SK-N-SH treated with all-trans-retinoic acid at 6 μM for 48 hours (cell line): ENCODE measurements around the gene NHLH2.

ENCODE experiments used
- ARNTL ChIP-seq: fragments of 450-650 bp; formaldehyde crosslinking; IDR thresholded peaks from 2 replicates; pipeline ENCODE4 v1.5.0; 2020; ENCODE audit warnings: low read depth, mild to moderate bottlenecking, moderate library complexity, borderline replicate concordance
- GLIS3 ChIP-seq: fragments of 250-450 bp; sonication (Bioruptor Pico); IDR thresholded peaks from 2 replicates; pipeline ENCODE4 v1.5.0; 2020; ENCODE audit warnings: mild to moderate bottlenecking, moderate library complexity
- OSR1 ChIP-seq: fragments of 250-450 bp; sonication (Bioruptor Pico); IDR thresholded peaks from 2 replicates; pipeline ENCODE4 v1.8.0; 2022; ENCODE audit warnings: moderate library complexity, mild to moderate bottlenecking, inconsistent platforms
- PPARA ChIP-seq: fragments of 250-450 bp; sonication (Bioruptor Pico); IDR thresholded peaks from 2 replicates; pipeline ENCODE4 v1.5.0; 2020; ENCODE audit warnings: mild to moderate bottlenecking, borderline replicate concordance
- RARB ChIP-seq: fragments of 250-450 bp; sonication (Bioruptor Pico); IDR thresholded peaks from 2 replicates; pipeline ENCODE4 v1.8.0; 2021; ENCODE audit warnings: mild to moderate bottlenecking, moderate library complexity
- SNAI2 ChIP-seq: fragments of 250-450 bp; sonication (Bioruptor Pico); IDR thresholded peaks from 2 replicates; pipeline ENCODE4 v1.5.0; 2020; ENCODE audit warnings: mild to moderate bottlenecking, moderate library complexity
- TOX ChIP-seq: fragments of 250-450 bp; sonication (Bioruptor Pico); IDR thresholded peaks from 2 replicates; pipeline ENCODE4 v1.8.0; 2021; ENCODE audit warnings: mild to moderate bottlenecking, moderate library complexity, borderline replicate concordance
- ZFP3 ChIP-seq: fragments of 250-450 bp; sonication (Bioruptor Pico); IDR thresholded peaks from 2 replicates; pipeline ENCODE4 v1.5.0; 2020; ENCODE audit warnings: mild to moderate bottlenecking, moderate library complexity
- TF ChIP-seq, protein P1 (sequence below): fragments of 250-450 bp; sonication (Bioruptor Pico); IDR thresholded peaks from 2 replicates; pipeline ENCODE4 v1.5.1; 2020; ENCODE audit warnings: low read depth, mild to moderate bottlenecking, moderate library complexity
- TF ChIP-seq, protein P2 (sequence below): fragments of 250-450 bp; sonication (Bioruptor Pico); IDR thresholded peaks from 2 replicates; pipeline ENCODE4 v1.8.0; 2020; ENCODE audit warnings: mild to moderate bottlenecking, moderate library complexity, borderline replicate concordance

DNA sequence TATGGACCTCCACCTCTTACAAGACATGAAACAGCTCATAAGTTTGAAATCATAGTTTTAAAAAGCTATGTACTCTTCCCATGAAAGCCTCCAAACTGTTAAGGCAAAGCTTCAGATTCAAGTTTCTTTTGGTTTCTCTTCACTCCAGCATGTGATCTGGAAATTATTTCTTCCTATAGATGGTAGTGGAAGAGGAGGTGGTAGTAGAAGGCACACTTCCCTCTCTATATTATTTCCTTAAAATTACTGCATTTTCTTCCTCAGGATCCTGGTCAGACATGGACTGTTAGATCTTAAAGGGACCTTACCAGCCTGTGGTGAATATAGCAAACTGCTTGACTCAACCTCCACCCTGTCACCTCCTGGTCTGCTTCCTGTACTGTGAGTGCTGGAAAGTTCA, 31.9 kb downstream of the NHLH2 start:
- TF ChIP-seq, protein P1, sequence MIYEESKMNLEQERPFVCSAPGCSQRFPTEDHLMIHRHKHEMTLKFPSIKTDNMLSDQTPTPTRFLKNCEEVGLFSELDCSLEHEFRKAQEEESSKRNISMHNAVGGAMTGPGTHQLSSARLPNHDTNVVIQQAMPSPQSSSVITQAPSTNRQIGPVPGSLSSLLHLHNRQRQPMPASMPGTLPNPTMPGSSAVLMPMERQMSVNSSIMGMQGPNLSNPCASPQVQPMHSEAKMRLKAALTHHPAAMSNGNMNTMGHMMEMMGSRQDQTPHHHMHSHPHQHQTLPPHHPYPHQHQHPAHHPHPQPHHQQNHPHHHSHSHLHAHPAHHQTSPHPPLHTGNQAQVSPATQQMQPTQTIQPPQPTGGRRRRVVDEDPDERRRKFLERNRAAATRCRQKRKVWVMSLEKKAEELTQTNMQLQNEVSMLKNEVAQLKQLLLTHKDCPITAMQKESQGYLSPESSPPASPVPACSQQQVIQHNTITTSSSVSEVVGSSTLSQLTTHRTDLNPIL (CRISPR knock-in tag) = no peak
- no peak for TF ChIP-seq SNAI2 (CRISPR knock-in tag)
- no peak for TF ChIP-seq RARB (CRISPR knock-in tag)
- TF ChIP-seq GLIS3 = no peak
- no peak for TF ChIP-seq OSR1 (CRISPR knock-in tag)
- no peak for TF ChIP-seq PPARA (CRISPR knock-in tag)
- TF ChIP-seq ZFP3 (CRISPR knock-in tag) = no peak
- TF ChIP-seq, protein P2, sequence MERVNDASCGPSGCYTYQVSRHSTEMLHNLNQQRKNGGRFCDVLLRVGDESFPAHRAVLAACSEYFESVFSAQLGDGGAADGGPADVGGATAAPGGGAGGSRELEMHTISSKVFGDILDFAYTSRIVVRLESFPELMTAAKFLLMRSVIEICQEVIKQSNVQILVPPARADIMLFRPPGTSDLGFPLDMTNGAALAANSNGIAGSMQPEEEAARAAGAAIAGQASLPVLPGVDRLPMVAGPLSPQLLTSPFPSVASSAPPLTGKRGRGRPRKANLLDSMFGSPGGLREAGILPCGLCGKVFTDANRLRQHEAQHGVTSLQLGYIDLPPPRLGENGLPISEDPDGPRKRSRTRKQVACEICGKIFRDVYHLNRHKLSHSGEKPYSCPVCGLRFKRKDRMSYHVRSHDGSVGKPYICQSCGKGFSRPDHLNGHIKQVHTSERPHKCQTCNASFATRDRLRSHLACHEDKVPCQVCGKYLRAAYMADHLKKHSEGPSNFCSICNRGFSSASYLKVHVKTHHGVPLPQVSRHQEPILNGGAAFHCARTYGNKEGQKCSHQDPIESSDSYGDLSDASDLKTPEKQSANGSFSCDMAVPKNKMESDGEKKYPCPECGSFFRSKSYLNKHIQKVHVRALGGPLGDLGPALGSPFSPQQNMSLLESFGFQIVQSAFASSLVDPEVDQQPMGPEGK = no peak
- no peak for TF ChIP-seq ARNTL (CRISPR knock-in tag)
- TF ChIP-seq TOX = no peak
